GM12875 (cell line): ENCODE results near the gene HOXC5.

Experiments used
- H3K4me3 ChIP-seq: one replicate; pipeline ENCODE4 v1.5.1; 2011; ENCODE audit warnings: low read depth, low read length, control low read depth
- TF ChIP-seq, protein P1 (sequence below): IDR thresholded peaks from 2 replicates; pipeline ENCODE4 v1.5.1; 2011; ENCODE audit warnings: low read depth, mild to moderate bottlenecking, control low read depth, inconsistent platforms, low read length, moderate library complexity, borderline replicate concordance; ENCODE audit not compliant: insufficient read depth

Gene HOXC5

DNA sequence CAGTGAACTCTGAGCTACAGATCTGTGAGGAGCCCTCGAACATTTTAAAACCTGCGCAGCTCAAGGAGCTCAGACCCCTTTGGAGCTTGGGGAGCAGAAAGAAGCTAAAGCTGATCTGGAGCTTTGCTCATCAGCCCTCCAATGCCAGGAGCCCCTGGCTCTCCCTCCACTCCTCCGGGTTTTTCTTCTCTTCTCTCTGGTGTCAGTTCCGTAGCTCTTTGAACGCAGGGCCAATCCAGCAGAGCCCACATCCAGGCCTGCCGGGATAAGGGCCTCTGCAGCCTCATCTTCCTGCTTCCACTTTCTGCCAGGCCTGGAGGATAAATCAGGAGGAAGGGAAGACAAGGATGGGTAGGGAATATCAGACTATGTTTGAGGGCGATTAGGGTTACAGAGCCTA lies 26.8 kb downstream of the HOXC5 start:
- TF ChIP-seq, protein P1, sequence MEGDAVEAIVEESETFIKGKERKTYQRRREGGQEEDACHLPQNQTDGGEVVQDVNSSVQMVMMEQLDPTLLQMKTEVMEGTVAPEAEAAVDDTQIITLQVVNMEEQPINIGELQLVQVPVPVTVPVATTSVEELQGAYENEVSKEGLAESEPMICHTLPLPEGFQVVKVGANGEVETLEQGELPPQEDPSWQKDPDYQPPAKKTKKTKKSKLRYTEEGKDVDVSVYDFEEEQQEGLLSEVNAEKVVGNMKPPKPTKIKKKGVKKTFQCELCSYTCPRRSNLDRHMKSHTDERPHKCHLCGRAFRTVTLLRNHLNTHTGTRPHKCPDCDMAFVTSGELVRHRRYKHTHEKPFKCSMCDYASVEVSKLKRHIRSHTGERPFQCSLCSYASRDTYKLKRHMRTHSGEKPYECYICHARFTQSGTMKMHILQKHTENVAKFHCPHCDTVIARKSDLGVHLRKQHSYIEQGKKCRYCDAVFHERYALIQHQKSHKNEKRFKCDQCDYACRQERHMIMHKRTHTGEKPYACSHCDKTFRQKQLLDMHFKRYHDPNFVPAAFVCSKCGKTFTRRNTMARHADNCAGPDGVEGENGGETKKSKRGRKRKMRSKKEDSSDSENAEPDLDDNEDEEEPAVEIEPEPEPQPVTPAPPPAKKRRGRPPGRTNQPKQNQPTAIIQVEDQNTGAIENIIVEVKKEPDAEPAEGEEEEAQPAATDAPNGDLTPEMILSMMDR: no peak

DNA sequence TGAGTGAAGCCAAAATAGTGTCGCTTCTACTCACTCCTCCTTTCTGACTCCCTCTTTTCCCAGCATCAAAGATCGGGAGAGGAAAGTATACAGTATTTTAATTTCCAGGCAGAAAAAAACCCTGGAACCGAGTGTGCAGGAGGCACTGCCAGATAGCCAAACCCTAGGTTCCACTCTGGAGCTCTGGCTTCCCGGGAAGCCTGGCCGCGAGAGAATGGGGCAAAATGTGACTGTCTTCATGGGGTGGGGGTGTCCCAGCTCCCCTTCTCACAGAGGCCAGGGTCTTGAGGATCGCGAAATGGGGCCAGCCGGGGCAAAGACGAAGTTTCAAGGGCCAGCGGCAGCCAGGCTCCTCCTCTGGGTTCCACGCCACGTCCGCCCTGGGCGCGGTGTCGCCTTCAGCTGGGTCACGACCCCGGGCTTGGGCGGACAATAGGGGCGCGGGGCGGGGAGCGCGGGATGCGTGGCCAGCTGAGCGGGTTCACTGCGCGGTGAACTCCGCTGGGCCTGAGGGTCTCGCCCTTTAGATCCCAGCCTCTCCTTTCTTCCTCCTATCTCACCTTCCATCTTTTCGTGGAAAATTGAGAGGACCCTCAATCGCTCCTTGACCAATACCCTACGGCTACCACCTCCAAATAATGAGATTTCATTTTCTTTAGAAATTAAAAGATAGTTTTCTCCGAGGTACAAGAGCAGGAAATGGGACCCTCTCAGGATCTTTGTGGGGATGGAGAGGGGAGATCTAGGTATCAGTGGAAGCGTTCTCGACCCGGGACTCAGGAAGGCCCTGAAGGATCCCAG lies 27.5 kb downstream of the HOXC5 start:
- TF ChIP-seq, protein P1: no peak
- H3K4me3 ChIP-seq: no peak overlapping the region

More for the DNA sequence above, 26.8 kb downstream of the HOXC5 start:
- H3K4me3 ChIP-seq: no peak overlapping the region

DNA sequence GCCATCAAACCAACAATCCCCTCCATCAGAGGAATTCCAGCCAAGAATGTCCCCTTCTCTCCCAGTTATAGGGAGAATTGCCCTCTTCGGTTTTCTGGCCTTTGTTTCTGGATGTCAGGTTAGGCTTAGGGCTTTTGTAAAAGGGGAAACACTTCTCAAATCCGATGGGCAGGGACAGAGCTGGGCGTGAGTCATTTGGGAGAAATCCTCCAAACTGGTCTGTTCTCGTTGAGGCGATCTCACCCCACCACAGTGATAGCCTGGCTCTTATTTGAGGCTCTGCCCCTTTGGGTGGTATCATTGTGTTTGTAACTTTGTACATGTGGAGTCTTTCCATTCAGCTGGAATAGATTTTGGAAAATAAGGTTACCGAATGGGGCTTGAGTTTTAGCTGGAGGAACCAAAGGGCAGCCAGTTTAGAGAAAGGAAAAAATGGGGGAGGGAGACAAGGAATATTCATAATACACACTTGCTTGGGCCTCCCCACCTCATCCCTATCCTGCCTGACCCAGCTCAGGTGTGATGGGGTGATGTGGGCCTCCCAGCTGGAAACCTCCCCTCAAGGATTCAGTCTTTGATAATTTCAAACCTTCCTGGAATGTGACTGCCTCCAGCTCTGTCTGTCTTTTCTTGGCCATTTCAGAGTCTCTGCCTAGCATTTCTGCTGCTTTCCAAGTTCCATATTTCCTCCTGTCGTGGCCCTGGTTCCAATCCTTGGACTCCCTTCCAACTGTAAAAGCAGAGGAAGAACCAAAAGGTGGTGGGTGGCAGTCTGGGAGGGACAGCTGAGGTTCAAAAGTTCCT lies 28.3 kb downstream of the HOXC5 start:
- TF ChIP-seq, protein P1: no peak
- no peak overlapping the region for H3K4me3 ChIP-seq

DNA sequence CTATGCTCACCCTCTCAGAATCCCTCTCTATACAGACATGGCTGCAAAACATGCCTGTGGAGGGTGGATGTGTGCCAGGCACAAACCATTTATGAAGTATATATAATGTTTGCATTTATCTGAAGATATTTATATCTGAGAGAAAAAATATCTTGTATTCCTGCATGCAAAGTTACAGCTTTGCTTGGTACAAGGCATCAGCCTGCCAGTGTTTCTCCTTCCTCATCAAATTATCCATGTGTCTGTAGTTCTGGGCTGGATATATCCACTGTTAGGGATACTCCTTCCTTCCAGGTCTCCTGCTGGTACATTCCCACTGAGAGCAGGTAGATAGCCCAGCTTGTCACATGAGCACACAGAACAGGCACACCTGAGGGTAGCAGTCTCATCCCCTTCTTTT lies 32.8 kb downstream of the HOXC5 start:
- TF ChIP-seq, protein P1: no peak
- H3K4me3 ChIP-seq: no peak overlapping the region

GRCh38 chr12:54066408-54066807 lies 33.6 kb downstream of the HOXC5 start:
- no peak overlapping the region for H3K4me3 ChIP-seq
- TF ChIP-seq, protein P1: no peak

GRCh38 chr12:54068418-54069070 lies 35.7 kb downstream of the HOXC5 start:
- TF ChIP-seq, protein P1: no peak

More at GRCh38 chr12:54068418-54069070, 35.7 kb downstream of the HOXC5 start:
- no peak overlapping the region for H3K4me3 ChIP-seq
